Choroid plexus epithelial cell (primary cell): ENCODE measurements around the gene PRR16.
"Not testable (repeated sequence)": the region's sequence is repeated elsewhere in the genome, so short reads cannot be mapped to it uniquely, and the experiment has no call there.

Experiments
- DNase-seq: peaks from one replicate; pipeline ENCODE4 v3.0.0-alpha.2; 2010; ENCODE audit warnings: low read depth
- H3K4me3 ChIP-seq: 2 replicates; pipeline ENCODE4 v1.5.1; 2011; ENCODE audit warnings: low read depth, mild to moderate bottlenecking, control low read depth, low read length, moderate library complexity
- CTCF ChIP-seq: conservative IDR thresholded peaks from 2 replicates; pipeline ENCODE4 v1.5.1; 2011; ENCODE audit warnings: low read depth, mild to moderate bottlenecking, control low read depth, inconsistent platforms, low read length, moderate library complexity

PRR16 gene

GRCh38 chr5:120697147-120697546 lies 233.0 kb downstream of the PRR16 start:
- no peak for DNase-seq
- no peak for TF ChIP-seq CTCF
- no peak overlapping the region for H3K4me3 ChIP-seq

GRCh38 chr5:120697670-120698327 lies 233.7 kb downstream of the PRR16 start:
- DNase-seq, H3K4me3 ChIP-seq: not testable (repeated sequence)

GRCh38 chr5:120700653-120701052 lies 236.6 kb downstream of the PRR16 start:
- H3K4me3 ChIP-seq, DNase-seq: not testable (repeated sequence)

- DNase-seq, H3K4me3 ChIP-seq: not testable (repeated sequence)
Observed at GRCh38 chr5:120702817-120703538, 238.9 kb downstream of the PRR16 start.

- DNase-seq = no peak
- TF ChIP-seq CTCF = no peak
- H3K4me3 ChIP-seq = no peak overlapping the region
Observed at GRCh38 chr5:120703918-120704587, 240.0 kb downstream of the PRR16 start.

GRCh38 chr5:120706877-120707276 lies 242.8 kb downstream of the PRR16 start:
- DNase-seq = no peak
- H3K4me3 ChIP-seq = no peak overlapping the region
- no peak for TF ChIP-seq CTCF

GRCh38 chr5:120717381-120717780 lies 253.3 kb downstream of the PRR16 start:
- no peak overlapping the region for H3K4me3 ChIP-seq
- no peak for DNase-seq
- no peak for TF ChIP-seq CTCF

GRCh38 chr5:120730214-120730613 lies 266.1 kb downstream of the PRR16 start:
- TF ChIP-seq CTCF = no peak
- DNase-seq = no peak
- no peak overlapping the region for H3K4me3 ChIP-seq
